ENCODE data around the gene RNF17. TPM values are rescaled to one million over a fixed set of nuclear protein-coding genes. Genes with fewer than 3 reads are reported as not detected.
A peak's percentile ranks its signal among the peaks of the same experiment; 100 is the strongest.

The RNF17 gene
- total and polyA plus RNA-seq, 2 donors (not counting 1 experiment from before 2014, with no cell fraction given): not detected

- H3K4me1 ChIP-seq (ENCODE audit: control insufficient read depth, extremely low read depth, insufficient read depth, low read length): no peaks in the 10 kb centered on the region
- H2AFZ ChIP-seq (ENCODE audit: low read length): no peak overlapping the region
- DNase-seq (ENCODE audit: low read depth in 2 of 2): no peak
- no peaks in the 10 kb centered on the region for H3K79me2 ChIP-seq (ENCODE audit: control insufficient read depth, insufficient read depth, low read length)
- H3K36me3 ChIP-seq (ENCODE audit: control insufficient read depth, insufficient read depth, low read length): peaks cover 5% of the 10 kb centered on the region
- H3K4me3 ChIP-seq (replicated peaks in 1 of 4; ENCODE audit: control extremely low read depth in 1 of 4, insufficient read depth in 1 of 4, low read depth in 3 of 4, low read length in 4 of 4): no peak overlapping the region
- no peaks in the 10 kb centered on the region for H4K20me1 ChIP-seq (ENCODE audit: control insufficient read depth, extremely low read depth, insufficient read depth, low read length)
- no peak overlapping the region for H3K4me2 ChIP-seq (ENCODE audit: extremely low read depth, insufficient read depth, low read length)
- no peak overlapping the region for H3K27ac ChIP-seq (ENCODE audit: insufficient read depth, low read length)
- H3K9me3 ChIP-seq (ENCODE audit: control insufficient read depth, insufficient read depth, low read depth, low read length): no peaks in the 10 kb centered on the region
- TF ChIP-seq EZH2 (IDR thresholded peaks at IDR 0.05; ENCODE audit: low read length, missing control alignments): no peak
- TF ChIP-seq CTCF (conservative IDR thresholded peaks at IDR 0.05 in 1 of 2, IDR thresholded peaks at IDR 0.05 in 1 of 2; ENCODE audit: low read depth in 1 of 2, low read length in 2 of 2): no peak
- H3K27me3 ChIP-seq (ENCODE audit: control insufficient read depth, insufficient read depth, low read length): no peaks in the 10 kb centered on the region
- H3K9ac ChIP-seq (ENCODE audit: insufficient read depth, low read length): no peak overlapping the region
Measured at GRCh38 chr13:24896061-24896460, 132.1 kb downstream of the RNF17 start.

- no peak overlapping the region for H3K27ac ChIP-seq (ENCODE audit: insufficient read depth, low read length)
- no peaks in the 10 kb centered on the region for H3K36me3 ChIP-seq (ENCODE audit: control insufficient read depth, insufficient read depth, low read length)
- H3K9me3 ChIP-seq (ENCODE audit: control insufficient read depth, insufficient read depth, low read depth, low read length): no peaks in the 10 kb centered on the region
- H3K4me2 ChIP-seq (ENCODE audit: extremely low read depth, insufficient read depth, low read length): no peak overlapping the region
- H2AFZ ChIP-seq (ENCODE audit: low read length): no peak overlapping the region
- no peaks in the 10 kb centered on the region for H3K27me3 ChIP-seq (ENCODE audit: control insufficient read depth, insufficient read depth, low read length)
- no peaks in the 10 kb centered on the region for H4K20me1 ChIP-seq (ENCODE audit: control insufficient read depth, extremely low read depth, insufficient read depth, low read length)
- H3K4me1 ChIP-seq (ENCODE audit: control insufficient read depth, extremely low read depth, insufficient read depth, low read length): no peaks in the 10 kb centered on the region
- H3K79me2 ChIP-seq (ENCODE audit: control insufficient read depth, insufficient read depth, low read length): no peaks in the 10 kb centered on the region
- no peak for TF ChIP-seq CTCF (conservative IDR thresholded peaks at IDR 0.05 in 1 of 2, IDR thresholded peaks at IDR 0.05 in 1 of 2; ENCODE audit: low read depth in 1 of 2, low read length in 2 of 2)
- TF ChIP-seq EZH2 (IDR thresholded peaks at IDR 0.05; ENCODE audit: low read length, missing control alignments): no peak
- no peak overlapping the region for H3K4me3 ChIP-seq (replicated peaks in 1 of 4; ENCODE audit: control extremely low read depth in 1 of 4, insufficient read depth in 1 of 4, low read depth in 3 of 4, low read length in 4 of 4)
- H3K9ac ChIP-seq (ENCODE audit: insufficient read depth, low read length): no peak overlapping the region
- DNase-seq (ENCODE audit: low read depth in 2 of 2): no peak
Measured at GRCh38 chr13:24897293-24897692, 133.3 kb downstream of the RNF17 start.

GRCh38 chr13:24899601-24900000, 135.6 kb downstream of the RNF17 start:
- TF ChIP-seq EZH2 (IDR thresholded peaks at IDR 0.05; ENCODE audit: low read length, missing control alignments): no peak
- TF ChIP-seq CTCF (conservative IDR thresholded peaks at IDR 0.05 in 1 of 2, IDR thresholded peaks at IDR 0.05 in 1 of 2; ENCODE audit: low read depth in 1 of 2, low read length in 2 of 2): no peak
- Histone ChIP-seq H3K27me3 (ENCODE audit: control insufficient read depth, insufficient read depth, low read length) (no peaks in the 10 kb centered on the region), H3K9me3 (ENCODE audit: control insufficient read depth, insufficient read depth, low read depth, low read length) (no peaks in the 10 kb centered on the region), H4K20me1 (ENCODE audit: control insufficient read depth, extremely low read depth, insufficient read depth, low read length) (no peaks in the 10 kb centered on the region), H3K9ac (ENCODE audit: insufficient read depth, low read length) (no peak overlapping the region), H3K36me3 (ENCODE audit: control insufficient read depth, insufficient read depth, low read length) (peaks cover 2% of the 10 kb centered on the region), H3K4me1 (ENCODE audit: control insufficient read depth, extremely low read depth, insufficient read depth, low read length) (no peaks in the 10 kb centered on the region), H3K4me3 (replicated peaks in 1 of 4; ENCODE audit: control extremely low read depth in 1 of 4, insufficient read depth in 1 of 4, low read depth in 3 of 4, low read length in 4 of 4) (no peak overlapping the region), H3K27ac (ENCODE audit: insufficient read depth, low read length) (no peak overlapping the region), H2AFZ (ENCODE audit: low read length) (no peak overlapping the region), H3K4me2 (ENCODE audit: extremely low read depth, insufficient read depth, low read length) (no peak overlapping the region), H3K79me2 (ENCODE audit: control insufficient read depth, insufficient read depth, low read length) (no peaks in the 10 kb centered on the region)
- peak in 1 of 2 donors; percentile 45 for DNase-seq (ENCODE audit: low read depth in 2 of 2)
